22Rv1 (cell line): ENCODE results near the gene GEN1.

Source experiments
- CTCF ChIP-seq: fragments of 450-650 bp; IDR thresholded peaks from 2 replicates; pipeline ENCODE4 v1.5.1; 2017; ENCODE audit warnings: mild to moderate bottlenecking
- ZFX ChIP-seq: fragments of 450-650 bp; IDR thresholded peaks from 2 replicates; pipeline ENCODE4 v1.6.1; 2017; ENCODE audit warnings: antibody characterized with exemption, borderline replicate concordance

GRCh38 chr2:17748745-17749144, 5.2 kb upstream of the GEN1 start:
- TF ChIP-seq CTCF: no peak
- TF ChIP-seq ZFX: no peak
